Activated CD8-positive, alpha-beta memory T cell treated with anti-CD3 and anti-CD28 coated beads, Interleukin-2, amount 50 U/mL, for 4 hours (primary cell): ENCODE data around the gene KIT.

Source experiments
- DNase-seq: peaks from one replicate; pipeline ENCODE4 v3.0.0-alpha.2; 2020

KIT gene

DNA sequence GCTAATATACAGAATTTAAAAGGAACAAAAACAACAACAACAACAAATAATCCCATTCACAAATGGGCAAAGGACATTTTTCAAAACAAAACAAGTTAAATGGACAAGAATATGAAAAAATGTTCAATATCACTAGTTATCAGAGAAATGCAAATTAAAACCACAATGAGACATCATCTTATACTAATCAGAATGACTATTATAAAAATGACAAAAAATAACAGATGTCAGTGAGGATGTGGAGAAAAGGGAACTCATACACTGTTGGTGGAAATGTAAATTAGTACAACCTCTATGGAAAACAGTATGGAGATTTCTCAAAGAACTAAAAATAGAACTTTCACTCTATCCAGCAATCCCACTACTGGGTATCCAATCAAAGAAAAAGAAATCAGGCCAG lies 92.6 kb downstream of the KIT start:
- no peak for DNase-seq

DNA sequence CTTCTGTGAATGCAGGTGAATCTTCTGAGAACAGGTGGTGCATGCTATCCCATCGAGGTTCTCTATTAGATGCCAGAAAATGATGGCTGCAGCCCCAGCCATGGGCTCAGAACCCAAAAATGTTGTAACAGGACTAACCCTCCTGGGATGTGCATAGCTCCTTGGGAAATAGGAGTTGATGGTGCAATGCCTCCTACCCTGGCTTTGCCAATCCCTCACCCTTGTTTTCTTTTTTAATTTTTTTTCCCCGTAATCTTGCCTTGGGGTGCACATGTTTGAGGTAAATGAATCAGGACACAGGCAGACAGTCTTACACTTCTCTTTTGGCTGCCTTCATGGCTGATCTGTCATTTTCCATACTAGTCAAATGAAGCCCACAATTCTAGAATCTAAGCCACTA lies 96.6 kb downstream of the KIT start:
- no peak for DNase-seq

DNA sequence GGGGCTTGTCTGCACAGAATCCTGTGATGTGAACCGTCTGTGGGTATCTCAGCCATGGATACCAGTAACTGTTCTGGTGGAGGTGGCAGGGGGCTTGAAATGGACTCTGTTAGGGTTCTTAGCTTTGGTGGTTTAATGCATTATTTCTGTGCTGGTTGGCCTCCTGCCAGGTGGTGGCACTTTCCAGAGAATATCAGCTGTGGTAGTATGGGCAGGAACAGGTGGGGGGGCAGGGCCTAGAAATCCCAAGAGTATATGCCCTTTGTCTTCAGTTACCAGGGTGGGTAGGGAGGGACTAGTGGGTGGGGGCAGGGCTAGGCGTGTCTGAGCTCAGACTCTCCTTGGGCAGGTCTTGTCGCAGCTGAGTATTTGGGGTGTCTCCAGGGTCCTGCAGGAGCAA lies 106.7 kb downstream of the KIT start:
- DNase-seq, result no peak

DNA sequence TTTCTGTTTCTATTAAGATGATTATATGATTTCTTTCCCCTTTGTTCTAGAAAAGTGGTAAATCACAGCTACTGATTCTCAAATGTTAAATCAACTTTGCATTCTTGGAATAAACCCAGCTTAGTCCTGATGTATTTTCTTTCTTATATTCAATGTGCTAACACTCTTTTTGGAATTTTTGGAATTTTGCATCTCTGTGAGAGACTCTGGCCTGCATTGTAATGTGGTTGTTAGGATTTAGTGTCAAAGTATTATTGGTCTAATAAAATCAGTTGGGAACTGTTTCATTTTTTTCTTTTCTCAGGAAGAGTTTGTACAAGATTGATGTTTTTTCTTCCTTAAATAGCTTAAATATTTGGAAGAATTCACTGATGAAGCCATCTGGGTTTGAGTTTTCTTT lies 109.6 kb downstream of the KIT start:
- no peak for DNase-seq

DNA sequence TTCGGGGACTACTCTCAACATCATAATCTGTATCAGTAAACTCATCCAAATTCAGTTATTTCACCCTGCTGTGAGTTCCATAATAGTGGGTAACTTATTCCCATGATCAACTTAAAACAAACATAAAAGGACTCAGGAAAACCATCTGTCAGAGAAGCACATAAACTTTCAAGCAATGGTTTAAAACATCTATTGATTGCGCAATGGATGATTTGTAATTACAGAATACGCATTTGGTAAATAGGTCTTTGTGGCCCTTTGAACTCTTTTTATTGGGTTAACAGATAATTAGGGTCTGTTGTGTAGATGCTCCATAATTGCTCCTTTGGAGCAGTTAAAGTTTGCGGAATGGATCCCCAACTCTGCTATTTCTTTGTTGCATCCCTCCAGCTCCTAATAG lies 115.3 kb downstream of the KIT start:
- DNase-seq, result no peak

DNA sequence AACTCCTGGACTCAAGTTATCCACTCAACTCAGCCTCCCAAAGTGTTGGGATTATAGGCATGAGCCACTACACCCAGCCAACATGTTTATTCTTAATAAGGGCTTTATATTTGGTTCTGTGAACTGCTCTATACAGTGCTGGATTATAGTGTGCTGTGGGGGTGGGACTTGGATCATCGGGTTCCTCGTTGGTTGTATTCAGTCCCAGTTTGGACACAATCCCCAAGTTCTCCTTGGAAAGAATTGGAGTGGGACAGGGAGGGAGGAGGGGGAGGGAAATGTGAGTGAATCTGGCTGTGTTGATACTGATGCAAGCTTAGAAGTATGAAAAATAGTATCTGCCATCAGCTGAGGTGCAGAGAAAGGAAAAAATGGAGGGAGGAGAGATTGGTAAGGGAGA lies 121.3 kb downstream of the KIT start:
- no peak for DNase-seq

DNA sequence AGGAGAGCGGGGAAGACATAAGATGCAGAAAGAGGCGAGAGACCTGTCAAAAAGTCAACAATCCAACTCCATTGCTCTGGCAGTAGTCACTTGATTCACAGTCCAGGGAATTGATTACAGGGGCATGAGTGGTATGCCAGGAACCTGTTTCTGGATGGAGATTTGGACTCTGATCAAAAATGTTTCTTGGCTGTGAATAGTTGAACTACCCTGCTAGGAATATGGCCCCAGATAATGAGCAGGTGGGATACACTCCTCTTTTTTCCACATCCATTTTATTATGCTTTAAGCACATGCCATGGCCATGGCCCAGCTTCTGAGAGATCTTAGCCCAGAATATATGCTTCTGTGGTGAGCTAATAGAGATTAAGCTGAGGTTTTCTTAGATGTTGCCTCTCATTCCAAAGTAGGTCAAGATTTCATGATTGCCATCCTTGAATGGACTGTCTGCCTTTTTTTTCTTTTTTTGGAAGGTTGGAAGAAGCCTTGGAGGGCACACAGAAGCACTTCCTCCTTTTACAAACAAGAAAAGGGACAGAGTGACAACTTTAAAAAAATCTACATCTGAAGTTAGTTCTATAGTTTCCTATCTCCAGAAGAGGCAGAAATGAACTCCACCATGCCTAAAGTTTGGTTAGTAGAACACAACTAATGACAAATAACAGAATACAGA lies 121.9 kb downstream of the KIT start:
- no peak for DNase-seq

DNA sequence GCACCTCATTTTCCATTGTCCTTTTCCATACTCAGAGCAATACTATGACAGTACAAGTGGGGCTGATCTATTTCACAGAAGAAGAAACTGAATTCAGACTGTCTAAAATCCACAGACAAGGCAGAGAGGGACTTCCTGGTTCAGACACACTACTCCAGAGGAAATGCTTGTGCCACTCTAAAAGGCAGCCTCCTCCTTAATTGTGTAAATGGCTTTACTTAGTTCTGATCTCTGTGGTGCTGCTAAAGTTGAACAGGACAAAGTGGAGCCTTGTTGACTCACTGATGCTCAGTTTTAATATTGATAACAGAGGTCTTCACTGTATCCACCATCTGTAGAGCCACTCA lies 122.4 kb downstream of the KIT start:
- no peak for DNase-seq

DNA sequence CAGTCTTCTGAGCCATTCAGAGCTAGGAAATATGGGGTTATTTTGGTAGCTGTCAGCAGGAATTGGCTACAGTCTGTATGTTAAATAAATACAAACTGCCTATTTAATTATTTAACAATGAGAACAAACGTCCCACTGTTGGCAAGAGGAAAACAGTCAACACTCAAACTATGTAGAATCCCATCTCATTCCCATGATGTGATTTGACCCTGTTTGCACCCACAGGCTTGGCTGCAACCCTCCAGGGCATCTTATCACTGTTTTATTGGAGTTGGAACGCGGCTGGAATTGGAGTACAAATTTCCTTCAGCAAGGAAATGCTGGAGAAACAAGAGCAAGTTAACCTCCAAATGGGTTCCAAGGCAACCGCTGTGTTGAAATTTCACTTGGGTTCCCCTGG lies 124.0 kb downstream of the KIT start:
- DNase-seq, result no peak

DNA sequence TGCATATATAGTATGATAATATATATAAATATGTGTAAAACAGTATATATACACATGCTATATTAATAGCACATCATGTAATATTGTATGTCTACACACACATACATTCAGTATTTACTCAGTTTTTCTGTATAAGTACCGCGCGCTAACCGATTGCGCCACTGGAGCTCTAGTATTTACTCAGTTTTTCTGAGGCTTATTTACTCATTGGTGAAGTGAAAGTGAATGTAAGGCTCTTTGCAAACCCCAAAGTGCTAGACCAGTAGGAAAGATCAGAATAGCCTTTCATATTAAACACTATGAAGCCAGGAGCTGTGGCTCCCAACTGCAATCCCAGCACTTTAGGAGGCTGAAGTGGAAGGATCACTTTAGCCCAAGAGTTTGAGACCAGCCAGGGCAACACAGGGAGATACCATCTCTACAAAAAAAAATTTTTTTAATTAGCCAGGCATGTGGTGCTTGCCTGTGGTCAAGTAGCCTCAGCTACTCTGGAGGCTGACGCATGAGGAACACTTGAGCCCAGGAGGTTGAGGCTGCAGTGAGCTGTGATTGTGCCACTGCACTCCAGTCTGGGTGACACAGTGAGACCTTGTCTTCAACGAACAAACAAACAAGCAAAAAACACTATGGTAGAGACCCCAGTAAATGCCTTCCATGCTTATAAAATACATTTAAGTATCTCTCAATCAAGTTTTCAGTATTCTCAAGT lies 125.8 kb downstream of the KIT start:
- no peak for DNase-seq

DNA sequence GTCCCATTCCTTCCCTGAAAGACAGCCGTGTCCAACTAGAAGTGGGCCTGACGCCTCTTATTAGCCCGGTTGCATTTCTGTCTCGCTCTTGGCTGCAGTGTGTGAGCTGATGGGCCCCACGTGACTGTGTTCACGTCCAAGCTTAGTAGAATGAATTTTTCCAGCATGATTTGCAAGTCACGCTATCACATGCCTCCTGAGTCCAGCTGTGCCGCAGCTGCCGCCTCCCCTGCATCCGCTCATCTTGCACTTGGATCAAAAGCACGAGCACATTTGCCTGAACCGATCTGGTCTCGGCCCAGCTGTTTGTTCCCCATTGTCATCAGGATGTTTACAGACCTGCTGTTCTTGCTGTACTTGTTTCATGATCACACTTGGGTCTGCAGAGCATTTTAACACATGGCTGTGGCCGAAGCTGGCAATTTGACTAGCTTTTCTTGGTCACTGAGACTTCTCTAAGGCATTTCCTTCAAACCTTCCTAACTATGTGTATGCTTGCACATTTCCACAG lies 126.5 kb downstream of the KIT start:
- DNase-seq, result no peak
